Endothelial cell of umbilical vein (primary cell): ENCODE data around the gene NR3C2. TPM values are rescaled to one million over a fixed set of nuclear protein-coding genes. Genes with fewer than 3 reads are reported as not detected.

Experiments used
- BruUV-seq: library from RNA; stranded (reverse); fragments of 400-500 nt; replicated peaks from 2 replicates; lab custom pipeline; 2021; lab: Mats Ljungman, UMichigan
- CTCF ChIA-PET: fragments of 300-600, 350-600 bp; sonication (Branson Sonifier 250); formaldehyde crosslinking; loops from one replicate; lab custom pipeline; 2021; ENCODE audit warnings: antibody characterized with exemption, inconsistent platforms; lab: Charles Lee
- POLR2A ChIA-PET: fragments of 300-600, 350-600 bp; sonication (Branson Sonifier 250); formaldehyde crosslinking; loops from one replicate; lab custom pipeline; 2021; ENCODE audit warnings: antibody characterized with exemption, inconsistent platforms; lab: Charles Lee
- DNase-seq: peaks from one replicate; pipeline ENCODE4 v3.0.0-alpha.2; 2011; ENCODE audit warnings: low read depth, low spot score
- FAIRE-seq: peaks from 2 replicates; lab custom pipeline; 2011; peaks lifted over from hg19 to GRCh38; lab: Jason Lieb, UNC
- H2AFZ ChIP-seq: 2 replicates; pipeline ENCODE4 v1.6.0; 2012; ENCODE audit warnings: low read depth, low read length, control low read depth, inconsistent platforms
- H3K27ac ChIP-seq: 2 replicates; pipeline ENCODE4 v1.5.1; 2011; ENCODE audit warnings: low read depth, mild to moderate bottlenecking, control low read depth, low read length, moderate library complexity; ENCODE audit not compliant: insufficient read depth
- H3K27me3 ChIP-seq, 2 experiments: 2 replicates each; pipeline versions ENCODE4 v1.6.0 to v1.6.1; 2011; ENCODE audit warnings: low read length in 2 of 2, mixed read lengths in 1 of 2; ENCODE audit not compliant: control insufficient read depth in 2 of 2, insufficient read depth in 2 of 2
- H3K36me3 ChIP-seq, 2 experiments: 2 replicates in 1 of 2; 3 replicates in 1 of 2; pipeline ENCODE4 v1.5.1; 2011; ENCODE audit warnings: low read length in 2 of 2, mild to moderate bottlenecking in 1 of 2, moderate library complexity in 1 of 2; ENCODE audit not compliant: control insufficient read depth in 2 of 2, insufficient read depth in 2 of 2; ENCODE audit errors: extremely low read depth in 1 of 2
- H3K4me1 ChIP-seq: 3 replicates; pipeline ENCODE4 v1.5.1; 2011; ENCODE audit warnings: mild to moderate bottlenecking, low read length; ENCODE audit not compliant: control insufficient read depth, insufficient read depth; ENCODE audit errors: extremely low read depth
- H3K4me2 ChIP-seq: 2 replicates; pipeline ENCODE4 v1.6.1; 2011; ENCODE audit warnings: low read length, control low read depth, mixed read lengths; ENCODE audit not compliant: insufficient read depth
- H3K4me3 ChIP-seq, 3 experiments: fragments of 200-600 bp in 1 of 3; sonication (generic), shearing (Covaris generic) in 1 of 3; replicated peaks in 1 of 3; 2 replicates each; pipeline ENCODE4 v1.5.1; 2011 to 2016; ENCODE audit warnings: control low read depth in 3 of 3, low read length in 3 of 3, mild to moderate bottlenecking in 2 of 3, inconsistent platforms in 1 of 3, low read depth in 1 of 3, moderate library complexity in 1 of 3; ENCODE audit not compliant: insufficient read depth in 1 of 3
- H3K79me2 ChIP-seq: 2 replicates; pipeline ENCODE4 v1.6.0; 2012; ENCODE audit warnings: low read length, inconsistent platforms; ENCODE audit not compliant: control insufficient read depth, insufficient read depth
- H3K9ac ChIP-seq: replicated peaks from 2 replicates; pipeline ENCODE3; 2011; ENCODE audit warnings: low read length, control low read depth; ENCODE audit not compliant: insufficient read depth; ENCODE audit errors: extremely low read depth
- H3K9me1 ChIP-seq: replicated peaks from 3 replicates; pipeline ENCODE4 v1.6.0; 2011; ENCODE audit warnings: mild to moderate bottlenecking, low read length; ENCODE audit not compliant: control insufficient read depth, insufficient read depth; ENCODE audit errors: extremely low read depth
- H3K9me3 ChIP-seq: replicated peaks from 2 replicates; pipeline ENCODE4 v1.5.1; 2012; ENCODE audit warnings: low read length, inconsistent platforms; ENCODE audit not compliant: control insufficient read depth, insufficient read depth
- H4K20me1 ChIP-seq: replicated peaks from 2 replicates; pipeline ENCODE3; 2011; ENCODE audit warnings: mild to moderate bottlenecking, low read length; ENCODE audit not compliant: control insufficient read depth, insufficient read depth; ENCODE audit errors: extremely low read depth
- CTCF ChIP-seq, 2 donors: IDR thresholded peaks; 1 replicate in 1 of 2; 2 replicates in 1 of 2; pipeline ENCODE4 v1.5.1; 2011; ENCODE audit warnings: low read length in 2 of 2, mild to moderate bottlenecking in 2 of 2, moderate library complexity in 2 of 2, control low read depth in 1 of 2, inconsistent platforms in 1 of 2, low read depth in 1 of 2; ENCODE audit not compliant: insufficient read depth in 1 of 2; ENCODE audit errors: extremely low read depth in 1 of 2
- EZH2 ChIP-seq: IDR thresholded peaks from 2 replicates; pipeline ENCODE4 v1.6.1; 2012; ENCODE audit warnings: borderline replicate concordance, low read depth, mild to moderate bottlenecking, moderate library complexity, low read length, inconsistent platforms; ENCODE audit not compliant: severe bottlenecking
- FOS ChIP-seq: IDR thresholded peaks from 2 replicates; pipeline ENCODE4 v1.6.1; 2011; ENCODE audit warnings: mild to moderate bottlenecking, low read length, moderate library complexity, borderline replicate concordance; ENCODE audit not compliant: insufficient read depth
- GATA2 ChIP-seq: IDR thresholded peaks from 2 replicates; pipeline ENCODE4 v1.7.0; 2011; ENCODE audit warnings: low read depth, mild to moderate bottlenecking, moderate library complexity, mixed read lengths, low read length; ENCODE audit not compliant: insufficient read length, insufficient read depth
- JUN ChIP-seq: IDR thresholded peaks from 2 replicates; pipeline ENCODE4 v1.6.1; 2011; ENCODE audit warnings: borderline replicate concordance, low read depth; ENCODE audit not compliant: insufficient read length, insufficient read depth
- MYC ChIP-seq: IDR thresholded peaks from one replicate; pipeline ENCODE4 v1.6.1; 2011; ENCODE audit warnings: mild to moderate bottlenecking, low read depth, low read length
- POLR2A ChIP-seq: IDR thresholded peaks from 2 replicates; pipeline ENCODE4 v1.6.1; 2012; ENCODE audit warnings: low read depth, mild to moderate bottlenecking, control low read depth, low read length
- POLR2AphosphoS5 ChIP-seq: IDR thresholded peaks from 2 replicates; pipeline ENCODE4 v1.6.1; 2012; ENCODE audit warnings: low read depth, mild to moderate bottlenecking, control low read depth, low read length, moderate library complexity; ENCODE audit not compliant: insufficient read depth
- dilution Hi-C: fragments of 300-500 bp; cut with MboI; formaldehyde crosslinking; loops from one replicate; pipeline ENCODE4 v1.15.0; 2019; ENCODE audit warnings: low sequenced_read_pairs; ENCODE audit not compliant: extremely low pct_ligation_motif_present
- intact Hi-C: fragments of 100-400 bp; cut with micrococcal nuclease; formaldehyde crosslinking; loops from one replicate; pipeline ENCODE4 v1.10.0; 2022
- polyA plus RNA-seq, 4 experiments: library from polyadenylated mRNA; depleted of rRNA in 3 of 4; stranded (reverse) in 3 of 4; unstranded in 1 of 4; fragments of >200 nt; gene quantifications; 2 replicates each; pipeline versions ENCODE4 v1.2.1 to v1.2.3, GENCODE V29; 2011 to 2012; ENCODE audit warnings: missing spikeins in 1 of 4
- total RNA-seq: library from RNA; stranded (reverse); gene quantifications from 2 replicates; pipeline ENCODE4 v1.2.3, GENCODE V29; 2021
- TF ChIP-seq, protein P1 (sequence below): IDR thresholded peaks from 2 replicates; pipeline ENCODE4 v1.6.1; 2011; ENCODE audit not compliant: insufficient read depth, insufficient read length

The NR3C2 gene
- total and polyA plus RNA-seq, 2 donors (not counting 3 experiments of a cell fraction or from before 2014, with no cell fraction given) = 4.8 to 16.4 TPM

DNA sequence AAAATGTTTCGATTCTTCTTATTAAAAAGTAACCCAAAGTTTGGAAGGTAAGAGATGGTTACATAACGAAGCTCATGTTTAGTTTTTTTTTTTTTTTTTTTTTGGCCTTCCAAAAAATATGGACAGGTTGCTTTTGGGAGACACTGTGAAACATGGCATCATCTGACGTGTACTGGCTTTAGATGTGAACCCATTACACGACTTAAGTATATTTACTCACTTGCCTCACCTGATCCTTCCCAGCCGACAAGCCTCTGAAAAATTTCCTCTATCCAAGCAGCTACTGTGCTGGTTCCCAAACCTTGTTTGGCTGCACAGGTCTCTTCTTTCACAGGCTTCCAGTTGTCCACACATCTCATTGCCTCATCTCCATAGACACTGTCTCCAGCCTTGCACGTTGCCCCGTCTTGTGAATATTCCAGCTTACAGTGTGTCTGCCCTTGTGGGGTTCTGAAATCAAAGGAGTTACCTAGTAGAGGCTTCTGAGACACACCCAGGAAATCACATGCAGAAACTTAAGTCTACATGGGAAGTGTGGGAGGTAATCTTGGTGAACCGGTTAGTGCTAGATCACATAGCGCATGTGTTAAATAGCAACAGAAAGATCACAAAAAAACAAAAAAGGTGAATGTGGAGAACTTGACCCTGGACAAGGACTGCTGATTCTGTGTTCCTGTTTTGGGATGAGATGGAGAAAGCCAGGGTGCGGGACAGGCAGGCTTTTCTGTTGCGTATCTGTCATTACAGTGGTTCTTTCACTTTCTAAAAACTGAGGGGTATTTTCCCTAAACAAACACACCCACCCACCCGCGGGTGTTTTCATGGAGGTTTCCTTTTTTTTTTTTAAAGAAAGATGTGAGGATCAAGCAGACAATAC is 381.7 kb downstream of the NR3C2 start:
- intact Hi-C loops = no loop called here
- POLR2A ChIA-PET = no interaction called here
- Histone ChIP-seq H3K4me3 (no peak overlapping the region), H3K4me2 (no peak overlapping the region), H3K36me3 (peaks cover 2 to 3% of the 10 kb centered on the region in 2 experiments), H4K20me1 (no peaks in the 10 kb centered on the region), H3K79me2 (no peaks in the 10 kb centered on the region), H3K4me1 (no peaks in the 10 kb centered on the region), H2AFZ (no peak overlapping the region), H3K9me3 (no peaks in the 10 kb centered on the region), H3K27me3 (no peaks in the 10 kb centered on the region), H3K27ac (no peak overlapping the region), H3K9me1 (no peaks in the 10 kb centered on the region), H3K9ac (no peak overlapping the region)
- no peak for TF ChIP-seq POLR2A
- TF ChIP-seq, protein P1, sequence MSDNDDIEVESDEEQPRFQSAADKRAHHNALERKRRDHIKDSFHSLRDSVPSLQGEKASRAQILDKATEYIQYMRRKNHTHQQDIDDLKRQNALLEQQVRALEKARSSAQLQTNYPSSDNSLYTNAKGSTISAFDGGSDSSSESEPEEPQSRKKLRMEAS = no peak
- TF ChIP-seq JUN = no peak
- no peak for TF ChIP-seq POLR2AphosphoS5
- no peak for TF ChIP-seq CTCF (IDR thresholded peaks at IDR 0.05; ENCODE audit: extremely low read depth in 1 of 2, insufficient read depth in 1 of 2, low read depth in 1 of 2, low read length in 2 of 2)
- no peak for TF ChIP-seq FOS
- no peak for TF ChIP-seq GATA2
- TF ChIP-seq EZH2 = no peak
- no peak for TF ChIP-seq MYC
- BruUV-seq = no TSS peak
- DNase-seq = no peak
- CTCF ChIA-PET = interaction anchor here (0.6 to 1.3 kb wide), 4 partner anchors 8 to 194 kb away, joined by 3 to 4 read pairs (median 4); no protein-coding TSS in a partner anchor
- FAIRE-seq = no peak
- dilution Hi-C loops = no loop called here
